ENCODE measurements around the gene PADI3.

- TF ChIP-seq GABPA (IDR thresholded peaks at IDR 0.05; ENCODE audit: low read depth) (no peak), POLR2AphosphoS5 (IDR thresholded peaks at IDR 0.05; ENCODE audit: low read depth) (no peak), SPI1 (IDR thresholded peaks at IDR 0.05; ENCODE audit: borderline replicate concordance, low read depth) (no peak)
- TF ChIP-seq, protein P1, sequence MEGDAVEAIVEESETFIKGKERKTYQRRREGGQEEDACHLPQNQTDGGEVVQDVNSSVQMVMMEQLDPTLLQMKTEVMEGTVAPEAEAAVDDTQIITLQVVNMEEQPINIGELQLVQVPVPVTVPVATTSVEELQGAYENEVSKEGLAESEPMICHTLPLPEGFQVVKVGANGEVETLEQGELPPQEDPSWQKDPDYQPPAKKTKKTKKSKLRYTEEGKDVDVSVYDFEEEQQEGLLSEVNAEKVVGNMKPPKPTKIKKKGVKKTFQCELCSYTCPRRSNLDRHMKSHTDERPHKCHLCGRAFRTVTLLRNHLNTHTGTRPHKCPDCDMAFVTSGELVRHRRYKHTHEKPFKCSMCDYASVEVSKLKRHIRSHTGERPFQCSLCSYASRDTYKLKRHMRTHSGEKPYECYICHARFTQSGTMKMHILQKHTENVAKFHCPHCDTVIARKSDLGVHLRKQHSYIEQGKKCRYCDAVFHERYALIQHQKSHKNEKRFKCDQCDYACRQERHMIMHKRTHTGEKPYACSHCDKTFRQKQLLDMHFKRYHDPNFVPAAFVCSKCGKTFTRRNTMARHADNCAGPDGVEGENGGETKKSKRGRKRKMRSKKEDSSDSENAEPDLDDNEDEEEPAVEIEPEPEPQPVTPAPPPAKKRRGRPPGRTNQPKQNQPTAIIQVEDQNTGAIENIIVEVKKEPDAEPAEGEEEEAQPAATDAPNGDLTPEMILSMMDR (IDR thresholded peaks at IDR 0.05; ENCODE audit: insufficient read depth, low read length): no peak
- TF ChIP-seq, protein P2, sequence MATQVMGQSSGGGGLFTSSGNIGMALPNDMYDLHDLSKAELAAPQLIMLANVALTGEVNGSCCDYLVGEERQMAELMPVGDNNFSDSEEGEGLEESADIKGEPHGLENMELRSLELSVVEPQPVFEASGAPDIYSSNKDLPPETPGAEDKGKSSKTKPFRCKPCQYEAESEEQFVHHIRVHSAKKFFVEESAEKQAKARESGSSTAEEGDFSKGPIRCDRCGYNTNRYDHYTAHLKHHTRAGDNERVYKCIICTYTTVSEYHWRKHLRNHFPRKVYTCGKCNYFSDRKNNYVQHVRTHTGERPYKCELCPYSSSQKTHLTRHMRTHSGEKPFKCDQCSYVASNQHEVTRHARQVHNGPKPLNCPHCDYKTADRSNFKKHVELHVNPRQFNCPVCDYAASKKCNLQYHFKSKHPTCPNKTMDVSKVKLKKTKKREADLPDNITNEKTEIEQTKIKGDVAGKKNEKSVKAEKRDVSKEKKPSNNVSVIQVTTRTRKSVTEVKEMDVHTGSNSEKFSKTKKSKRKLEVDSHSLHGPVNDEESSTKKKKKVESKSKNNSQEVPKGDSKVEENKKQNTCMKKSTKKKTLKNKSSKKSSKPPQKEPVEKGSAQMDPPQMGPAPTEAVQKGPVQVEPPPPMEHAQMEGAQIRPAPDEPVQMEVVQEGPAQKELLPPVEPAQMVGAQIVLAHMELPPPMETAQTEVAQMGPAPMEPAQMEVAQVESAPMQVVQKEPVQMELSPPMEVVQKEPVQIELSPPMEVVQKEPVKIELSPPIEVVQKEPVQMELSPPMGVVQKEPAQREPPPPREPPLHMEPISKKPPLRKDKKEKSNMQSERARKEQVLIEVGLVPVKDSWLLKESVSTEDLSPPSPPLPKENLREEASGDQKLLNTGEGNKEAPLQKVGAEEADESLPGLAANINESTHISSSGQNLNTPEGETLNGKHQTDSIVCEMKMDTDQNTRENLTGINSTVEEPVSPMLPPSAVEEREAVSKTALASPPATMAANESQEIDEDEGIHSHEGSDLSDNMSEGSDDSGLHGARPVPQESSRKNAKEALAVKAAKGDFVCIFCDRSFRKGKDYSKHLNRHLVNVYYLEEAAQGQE (IDR thresholded peaks at IDR 0.05; ENCODE audit: insufficient replicate concordance, low read depth): no peak
Measured at GRCh38 chr1:17245816-17246325, 3.0 kb upstream of the PADI3 start.
